GM20000 (cell line): ENCODE results near the gene AGPAT2.
A peak's percentile ranks its signal among the peaks of the same experiment; 100 is the strongest.

ENCODE experiments used
- DNase-seq: peaks from one replicate; pipeline ENCODE4 v3.0.0; 2012; ENCODE audit warnings: low spot score
- TF ChIP-seq, protein P1 (sequence below): IDR thresholded peaks from 2 replicates; pipeline ENCODE4 v1.5.1; 2012; ENCODE audit warnings: mild to moderate bottlenecking, control low read depth; ENCODE audit errors: extremely low read depth, missing control alignments

The AGPAT2 gene

DNA sequence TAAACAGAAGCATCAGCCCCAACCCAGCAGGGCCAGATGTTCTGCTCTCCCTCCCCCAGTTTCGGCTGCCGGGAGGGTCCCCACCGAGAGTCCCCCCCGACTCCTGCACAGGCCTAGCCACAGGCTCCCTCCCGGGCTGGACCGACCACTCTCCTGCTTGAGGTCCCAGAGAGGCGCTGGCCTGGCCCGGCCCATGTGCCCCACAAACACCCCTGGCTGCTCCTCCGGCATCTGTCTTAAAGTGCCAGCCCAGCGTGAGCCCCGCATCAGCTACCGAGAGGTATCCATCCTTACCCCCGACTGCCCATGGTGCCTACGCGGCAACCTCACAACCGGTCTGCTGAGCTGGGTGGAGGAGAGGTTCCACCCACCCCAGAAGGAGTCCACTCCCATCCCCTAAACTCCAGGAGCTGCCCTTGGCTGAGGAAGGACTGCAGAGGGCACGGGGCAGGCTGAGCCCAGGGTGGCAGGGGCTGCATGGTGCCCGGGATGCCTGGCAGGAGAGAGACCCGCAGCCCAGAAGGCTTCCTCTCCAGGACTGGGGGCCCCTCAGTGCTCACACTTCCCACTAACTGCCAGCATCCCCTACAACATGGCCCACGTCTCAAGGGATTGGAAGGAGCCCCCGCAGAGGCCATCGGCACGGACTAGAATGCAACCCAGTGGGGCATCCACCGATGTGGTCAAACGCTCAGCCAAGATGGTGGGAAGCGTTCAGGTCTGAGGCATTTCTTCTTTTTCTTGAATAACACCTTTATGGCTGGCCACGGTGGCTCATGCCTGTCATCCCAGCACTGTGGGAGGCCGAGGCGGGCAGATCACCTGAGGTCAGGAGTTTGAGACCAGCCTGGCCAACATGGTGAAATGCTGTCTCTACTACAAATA lies 40.2 kb downstream of the AGPAT2 start:
- TF ChIP-seq, protein P1, sequence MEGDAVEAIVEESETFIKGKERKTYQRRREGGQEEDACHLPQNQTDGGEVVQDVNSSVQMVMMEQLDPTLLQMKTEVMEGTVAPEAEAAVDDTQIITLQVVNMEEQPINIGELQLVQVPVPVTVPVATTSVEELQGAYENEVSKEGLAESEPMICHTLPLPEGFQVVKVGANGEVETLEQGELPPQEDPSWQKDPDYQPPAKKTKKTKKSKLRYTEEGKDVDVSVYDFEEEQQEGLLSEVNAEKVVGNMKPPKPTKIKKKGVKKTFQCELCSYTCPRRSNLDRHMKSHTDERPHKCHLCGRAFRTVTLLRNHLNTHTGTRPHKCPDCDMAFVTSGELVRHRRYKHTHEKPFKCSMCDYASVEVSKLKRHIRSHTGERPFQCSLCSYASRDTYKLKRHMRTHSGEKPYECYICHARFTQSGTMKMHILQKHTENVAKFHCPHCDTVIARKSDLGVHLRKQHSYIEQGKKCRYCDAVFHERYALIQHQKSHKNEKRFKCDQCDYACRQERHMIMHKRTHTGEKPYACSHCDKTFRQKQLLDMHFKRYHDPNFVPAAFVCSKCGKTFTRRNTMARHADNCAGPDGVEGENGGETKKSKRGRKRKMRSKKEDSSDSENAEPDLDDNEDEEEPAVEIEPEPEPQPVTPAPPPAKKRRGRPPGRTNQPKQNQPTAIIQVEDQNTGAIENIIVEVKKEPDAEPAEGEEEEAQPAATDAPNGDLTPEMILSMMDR = no peak
- no peak for DNase-seq

DNA sequence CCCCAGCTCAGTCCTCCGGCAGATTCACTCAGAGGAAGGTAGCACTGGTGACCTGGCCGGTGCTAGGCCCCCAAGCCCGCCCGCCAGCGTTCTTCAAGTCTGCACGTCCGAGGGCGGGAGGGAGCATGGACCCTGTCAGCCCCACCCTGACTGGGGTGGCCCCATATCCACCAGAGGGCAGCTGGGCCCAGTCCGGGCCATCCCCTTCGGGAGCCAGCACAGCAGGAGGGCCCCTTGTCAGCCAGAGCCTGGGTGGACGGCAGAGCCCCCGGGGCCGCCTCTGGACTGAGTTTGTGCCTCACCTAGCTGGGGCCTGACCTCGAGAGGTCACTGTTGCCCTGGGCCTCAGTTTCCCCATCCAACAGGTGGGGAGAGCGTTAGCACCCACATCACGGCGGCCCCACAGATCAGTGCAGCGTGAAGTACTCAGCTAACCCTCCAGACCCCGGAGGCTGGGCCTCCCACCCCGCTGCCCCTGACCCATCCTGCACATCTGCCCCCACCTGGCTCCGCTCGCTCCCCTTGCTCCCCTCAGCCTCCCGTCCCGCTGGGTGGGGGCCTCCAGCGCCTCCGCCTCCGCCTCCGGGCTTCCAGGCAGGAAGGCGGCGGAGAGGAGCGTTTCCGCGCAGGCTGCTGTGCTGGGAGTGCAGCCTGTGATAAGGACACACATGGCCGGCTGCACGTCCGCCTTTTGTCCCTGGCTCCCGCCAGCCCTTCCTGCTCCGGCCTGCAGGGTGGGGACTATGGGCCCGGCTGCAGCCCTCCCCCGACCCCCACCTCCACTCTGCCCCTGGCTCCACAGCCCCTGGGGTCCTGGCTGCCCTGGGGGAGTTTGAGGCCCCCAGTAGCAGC lies 41.1 kb downstream of the AGPAT2 start:
- DNase-seq = no peak
- TF ChIP-seq, protein P1 = no peak

DNA sequence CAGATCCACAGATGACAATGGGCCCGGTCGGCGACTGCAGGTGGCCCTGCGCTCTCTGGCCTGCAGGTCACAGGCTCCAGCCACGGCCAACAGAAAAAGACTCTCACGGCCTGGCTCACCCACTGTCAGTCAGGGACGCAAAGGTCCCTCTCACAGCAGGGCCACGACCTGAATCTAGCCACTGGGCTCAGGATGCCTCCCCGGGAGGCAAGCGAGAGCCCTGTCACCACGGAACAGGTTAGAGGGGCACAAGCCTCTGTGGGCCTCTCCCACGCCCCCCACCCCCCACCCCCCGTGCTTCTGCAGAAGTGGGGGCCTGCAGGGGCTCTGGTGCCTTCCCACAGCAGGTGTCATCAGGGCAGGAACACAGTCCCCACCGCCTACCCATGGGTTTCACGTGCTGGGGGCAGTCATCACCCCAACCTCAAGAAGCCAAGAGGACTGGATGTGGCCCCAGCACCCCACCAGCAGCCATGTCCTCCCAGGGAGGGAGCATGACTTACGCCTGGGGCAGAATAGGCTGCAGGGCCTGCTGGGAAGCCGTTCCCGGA lies 41.8 kb downstream of the AGPAT2 start:
- DNase-seq = no peak
- TF ChIP-seq, protein P1 = no peak

DNA sequence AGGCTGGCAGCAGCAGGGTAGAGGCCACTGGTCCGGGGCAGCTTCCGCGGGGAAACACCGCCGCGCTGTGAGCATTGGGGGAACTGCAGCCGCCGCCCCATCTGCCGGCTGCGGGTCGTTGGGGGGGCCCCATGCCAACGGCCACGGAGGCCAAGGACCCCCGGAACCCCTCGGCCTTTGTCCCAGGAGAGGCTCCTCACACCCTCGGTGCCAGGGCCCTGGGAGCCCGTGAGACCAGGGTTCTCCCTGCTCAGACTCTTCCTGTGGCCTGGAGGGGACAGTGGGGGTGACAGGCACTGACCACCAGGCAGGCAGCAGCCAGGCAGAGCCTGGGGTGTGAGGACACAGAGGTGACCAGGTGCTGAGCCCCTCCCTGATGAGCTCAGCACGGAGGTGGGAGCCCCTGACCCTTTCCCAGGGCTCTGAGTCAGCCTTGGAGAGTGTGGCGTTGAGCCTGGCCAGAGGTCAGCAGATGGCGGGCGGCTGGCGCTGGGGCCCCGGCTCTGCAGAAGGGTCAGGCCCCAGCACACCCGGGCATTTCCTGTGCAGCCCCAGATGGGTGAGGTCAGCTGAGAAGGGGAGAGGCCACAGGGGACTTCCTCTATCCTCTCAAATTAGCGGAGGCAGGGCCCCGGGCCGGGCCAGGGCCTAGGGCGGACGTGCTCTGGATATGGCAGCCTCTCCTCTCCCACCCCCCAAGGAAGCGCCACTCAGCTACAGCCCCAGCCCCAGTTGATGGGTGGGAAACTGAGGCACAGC lies 42.5 kb downstream of the AGPAT2 start:
- TF ChIP-seq, protein P1 = peak; percentile 94
- peak; percentile 91 for DNase-seq

DNA sequence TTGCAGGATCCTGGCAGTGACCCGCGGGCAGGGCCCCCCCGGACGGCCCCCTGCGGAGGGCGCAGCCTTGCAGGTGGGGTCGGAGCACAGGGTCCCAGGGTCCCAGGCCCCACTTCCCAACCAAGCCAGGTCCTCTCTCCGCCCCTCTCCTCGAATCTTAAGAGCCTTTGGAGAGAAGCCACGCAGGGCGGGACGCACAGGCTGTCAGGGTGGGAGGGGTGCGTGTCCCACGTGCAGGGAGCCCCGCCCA lies 43.0 kb downstream of the AGPAT2 start:
- DNase-seq = no peak
- TF ChIP-seq, protein P1 = no peak

DNA sequence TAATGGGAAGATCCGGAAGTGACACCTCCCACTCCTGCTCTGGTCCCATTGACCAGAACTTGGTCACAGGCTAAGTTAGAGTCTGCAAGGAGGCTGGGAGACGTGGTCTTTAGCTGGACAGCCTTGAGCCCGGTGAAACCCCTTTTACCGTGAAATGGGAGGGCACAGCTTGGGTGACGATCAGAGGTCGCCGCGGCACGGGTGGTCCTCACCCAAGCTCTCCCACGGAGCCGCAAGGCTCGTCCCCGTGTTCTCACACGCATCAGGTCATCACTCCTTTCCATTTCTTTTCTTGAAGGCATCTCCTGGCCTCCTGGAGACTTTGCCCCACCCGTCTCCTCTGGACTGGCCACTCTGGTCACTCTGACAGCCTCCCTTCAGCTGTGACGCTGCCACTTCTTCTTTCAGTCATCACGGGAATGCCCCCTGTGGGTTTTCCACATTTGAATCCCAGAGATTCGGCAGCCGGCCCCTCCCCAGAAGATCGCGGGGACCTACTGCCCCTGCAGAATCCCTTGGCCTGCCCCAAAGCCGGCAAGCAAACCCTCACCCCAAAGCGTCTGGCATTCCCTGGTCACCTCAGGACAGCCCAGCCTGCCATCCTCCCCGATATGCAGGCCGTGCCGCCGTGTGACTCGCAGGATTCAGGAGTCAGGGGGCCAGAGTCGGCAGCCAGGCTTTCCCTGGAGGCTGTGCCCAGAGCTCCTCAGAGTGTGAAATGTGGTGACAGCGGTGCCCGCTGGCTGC lies 43.5 kb downstream of the AGPAT2 start:
- no peak for DNase-seq

More for the DNA sequence above, 43.5 kb downstream of the AGPAT2 start:
- TF ChIP-seq, protein P1 = no peak
